ENCODE measurements around the gene MSI2. TPM values are rescaled to one million over a fixed set of nuclear protein-coding genes. Genes with fewer than 3 reads are reported as not detected.

MSI2 gene
- total RNA-seq, 1 experiment from 2014 or later, result 169 TPM

GRCh38 chr17:57687642-57688041, 431.3 kb downstream of the MSI2 start:
- Histone ChIP-seq H3K9me3 (ENCODE audit: low read length) (peaks cover 5% of the 10 kb centered on the region), H3K36me3 (ENCODE audit: insufficient read depth, low read length) (peaks cover 18% of the 10 kb centered on the region), H3K27ac (ENCODE audit: low read length) (no peak overlapping the region), H3K4me3 (ENCODE audit: low read length) (no peak overlapping the region), H2AFZ (ENCODE audit: low read length) (no peak overlapping the region), H3K79me2 (ENCODE audit: low read length) (no peaks in the 10 kb centered on the region), H3K27me3 (ENCODE audit: low read length) (no peaks in the 10 kb centered on the region), H3K4me2 (ENCODE audit: low read depth, low read length, poor library complexity, severe bottlenecking) (no peak overlapping the region), H4K20me1 (ENCODE audit: insufficient read depth, low read depth, low read length) (no peaks in the 10 kb centered on the region), H3K4me1 (ENCODE audit: low read length) (no peaks in the 10 kb centered on the region), H3K9me2 (replicated peaks; ENCODE audit: insufficient read depth, low read length) (no peaks in the 10 kb centered on the region), H3K9ac (ENCODE audit: low read length) (no peak overlapping the region)
- DNase-seq, result no peak

GRCh38 chr17:57689254-57689653, 432.9 kb downstream of the MSI2 start:
- Histone ChIP-seq H4K20me1 (ENCODE audit: insufficient read depth, low read depth, low read length) (no peaks in the 10 kb centered on the region), H3K4me3 (ENCODE audit: low read length) (no peak overlapping the region)
- DNase-seq, result no peak

GRCh38 chr17:57691939-57692338, 435.6 kb downstream of the MSI2 start:
- Histone ChIP-seq H3K9me2 (replicated peaks; ENCODE audit: insufficient read depth, low read length) (no peaks in the 10 kb centered on the region), H3K9ac (ENCODE audit: low read length) (no peak overlapping the region), H3K27me3 (ENCODE audit: low read length) (no peaks in the 10 kb centered on the region), H3K9me3 (ENCODE audit: low read length) (peaks cover 5% of the 10 kb centered on the region), H4K20me1 (ENCODE audit: insufficient read depth, low read depth, low read length) (no peaks in the 10 kb centered on the region), H3K27ac (ENCODE audit: low read length) (no peak overlapping the region), H3K4me1 (ENCODE audit: low read length) (no peaks in the 10 kb centered on the region), H3K79me2 (ENCODE audit: low read length) (no peaks in the 10 kb centered on the region), H2AFZ (ENCODE audit: low read length) (no peak overlapping the region), H3K36me3 (ENCODE audit: insufficient read depth, low read length) (peaks cover 9% of the 10 kb centered on the region; the same call in 1 of the 2 replicates), H3K4me3 (ENCODE audit: low read length) (no peak overlapping the region), H3K4me2 (ENCODE audit: low read depth, low read length, poor library complexity, severe bottlenecking) (no peak overlapping the region)
- no peak for DNase-seq

More at GRCh38 chr17:57689254-57689653, 432.9 kb downstream of the MSI2 start:
- H3K36me3 ChIP-seq (ENCODE audit: insufficient read depth, low read length), result peaks cover 4% of the 10 kb centered on the region; the same call in 1 of the 2 replicates
- no peak overlapping the region; the same call in 1 of the 2 replicates for H3K27ac ChIP-seq (ENCODE audit: low read length)
- no peaks in the 10 kb centered on the region for H3K4me1 ChIP-seq (ENCODE audit: low read length)
- no peak overlapping the region for H3K9ac ChIP-seq (ENCODE audit: low read length)
- peaks cover 5% of the 10 kb centered on the region for H3K9me3 ChIP-seq (ENCODE audit: low read length)
- no peak overlapping the region for H2AFZ ChIP-seq (ENCODE audit: low read length)
- H3K4me2 ChIP-seq (ENCODE audit: low read depth, low read length, poor library complexity, severe bottlenecking), result no peak overlapping the region
- H3K79me2 ChIP-seq (ENCODE audit: low read length), result no peaks in the 10 kb centered on the region
- H3K27me3 ChIP-seq (ENCODE audit: low read length), result no peaks in the 10 kb centered on the region
- no peaks in the 10 kb centered on the region for H3K9me2 ChIP-seq (replicated peaks; ENCODE audit: insufficient read depth, low read length)

GRCh38 chr17:57692770-57693169, 436.4 kb downstream of the MSI2 start:
- H2AFZ ChIP-seq (ENCODE audit: low read length), result no peak overlapping the region
- no peak overlapping the region for H3K27ac ChIP-seq (ENCODE audit: low read length)
- no peaks in the 10 kb centered on the region for H3K27me3 ChIP-seq (ENCODE audit: low read length)

GRCh38 chr17:57694051-57694450, 437.7 kb downstream of the MSI2 start:
- no peak overlapping the region for H3K27ac ChIP-seq (ENCODE audit: low read length)
- peaks cover 5% of the 10 kb centered on the region for H3K9me3 ChIP-seq (ENCODE audit: low read length)
- no peaks in the 10 kb centered on the region for H3K9me2 ChIP-seq (replicated peaks; ENCODE audit: insufficient read depth, low read length)
- H3K79me2 ChIP-seq (ENCODE audit: low read length), result no peaks in the 10 kb centered on the region
- H3K4me3 ChIP-seq (ENCODE audit: low read length), result no peak overlapping the region
- H4K20me1 ChIP-seq (ENCODE audit: insufficient read depth, low read depth, low read length), result no peaks in the 10 kb centered on the region
- no peak overlapping the region for H2AFZ ChIP-seq (ENCODE audit: low read length)
- H3K36me3 ChIP-seq (ENCODE audit: insufficient read depth, low read length), result peaks cover 9% of the 10 kb centered on the region; the same call in 1 of the 2 replicates
- no peak overlapping the region for H3K9ac ChIP-seq (ENCODE audit: low read length)
- no peaks in the 10 kb centered on the region for H3K27me3 ChIP-seq (ENCODE audit: low read length)
- H3K4me2 ChIP-seq (ENCODE audit: low read depth, low read length, poor library complexity, severe bottlenecking), result no peak overlapping the region
- DNase-seq, result no peak
- H3K4me1 ChIP-seq (ENCODE audit: low read length), result peaks cover 11% of the 10 kb centered on the region

More at GRCh38 chr17:57692770-57693169, 436.4 kb downstream of the MSI2 start:
- no peak overlapping the region for H3K4me2 ChIP-seq (ENCODE audit: low read depth, low read length, poor library complexity, severe bottlenecking)
- H3K9ac ChIP-seq (ENCODE audit: low read length), result no peak overlapping the region
- peaks cover 1% of the 10 kb centered on the region; the same call in 1 of the 2 replicates for H3K4me1 ChIP-seq (ENCODE audit: low read length)
- DNase-seq, result no peak
- no peaks in the 10 kb centered on the region for H3K79me2 ChIP-seq (ENCODE audit: low read length)
- peaks cover 5% of the 10 kb centered on the region for H3K9me3 ChIP-seq (ENCODE audit: low read length)
- no peaks in the 10 kb centered on the region for H4K20me1 ChIP-seq (ENCODE audit: insufficient read depth, low read depth, low read length)
- H3K4me3 ChIP-seq (ENCODE audit: low read length), result no peak overlapping the region
- H3K36me3 ChIP-seq (ENCODE audit: insufficient read depth, low read length), result peaks cover 9% of the 10 kb centered on the region; the same call in 1 of the 2 replicates
- no peaks in the 10 kb centered on the region for H3K9me2 ChIP-seq (replicated peaks; ENCODE audit: insufficient read depth, low read length)

- Histone ChIP-seq H4K20me1 (ENCODE audit: insufficient read depth, low read depth, low read length) (no peaks in the 10 kb centered on the region), H3K4me3 (ENCODE audit: low read length) (no peak overlapping the region), H3K27ac (ENCODE audit: low read length) (no peak overlapping the region), H3K27me3 (ENCODE audit: low read length) (no peaks in the 10 kb centered on the region), H3K79me2 (ENCODE audit: low read length) (no peaks in the 10 kb centered on the region), H2AFZ (ENCODE audit: low read length) (no peak overlapping the region), H3K4me1 (ENCODE audit: low read length) (peaks cover 11% of the 10 kb centered on the region), H3K36me3 (ENCODE audit: insufficient read depth, low read length) (peaks cover 9% of the 10 kb centered on the region; the same call in 1 of the 2 replicates), H3K4me2 (ENCODE audit: low read depth, low read length, poor library complexity, severe bottlenecking) (no peak overlapping the region), H3K9ac (ENCODE audit: low read length) (no peak overlapping the region), H3K9me2 (replicated peaks; ENCODE audit: insufficient read depth, low read length) (no peaks in the 10 kb centered on the region), H3K9me3 (ENCODE audit: low read length) (peaks cover 5% of the 10 kb centered on the region)
- DNase-seq, result no peak
Observed at GRCh38 chr17:57696050-57696449, 439.7 kb downstream of the MSI2 start.

GRCh38 chr17:57697197-57697596, 440.9 kb downstream of the MSI2 start:
- H3K4me1 ChIP-seq (ENCODE audit: low read length), result peaks cover 11% of the 10 kb centered on the region
- no peak overlapping the region for H2AFZ ChIP-seq (ENCODE audit: low read length)
- H3K4me2 ChIP-seq (ENCODE audit: low read depth, low read length, poor library complexity, severe bottlenecking), result no peak overlapping the region

GRCh38 chr17:57697891-57698711, 441.8 kb downstream of the MSI2 start:
- Histone ChIP-seq H4K20me1 (ENCODE audit: insufficient read depth, low read depth, low read length) (no peaks in the 10 kb centered on the region), H3K9me3 (ENCODE audit: low read length) (no peaks in the 10 kb centered on the region), H3K36me3 (ENCODE audit: insufficient read depth, low read length) (peaks cover 5% of the 10 kb centered on the region; the same call in 1 of the 2 replicates), H3K4me2 (ENCODE audit: low read depth, low read length, poor library complexity, severe bottlenecking) (no peak overlapping the region), H3K79me2 (ENCODE audit: low read length) (no peaks in the 10 kb centered on the region), H3K9ac (ENCODE audit: low read length) (no peak overlapping the region), H2AFZ (ENCODE audit: low read length) (no peak overlapping the region), H3K27me3 (ENCODE audit: low read length) (no peaks in the 10 kb centered on the region), H3K9me2 (replicated peaks; ENCODE audit: insufficient read depth, low read length) (no peaks in the 10 kb centered on the region), H3K27ac (ENCODE audit: low read length) (no peak overlapping the region), H3K4me1 (ENCODE audit: low read length) (peaks cover 11% of the 10 kb centered on the region), H3K4me3 (ENCODE audit: low read length) (no peak overlapping the region)
- DNase-seq, result no peak

More at GRCh38 chr17:57697197-57697596, 440.9 kb downstream of the MSI2 start:
- H3K9ac ChIP-seq (ENCODE audit: low read length), result no peak overlapping the region
- no peaks in the 10 kb centered on the region for H3K9me2 ChIP-seq (replicated peaks; ENCODE audit: insufficient read depth, low read length)
- no peaks in the 10 kb centered on the region for H3K9me3 ChIP-seq (ENCODE audit: low read length)
- peaks cover 5% of the 10 kb centered on the region; the same call in 1 of the 2 replicates for H3K36me3 ChIP-seq (ENCODE audit: insufficient read depth, low read length)
- no peaks in the 10 kb centered on the region for H3K27me3 ChIP-seq (ENCODE audit: low read length)
- no peak for DNase-seq
- no peaks in the 10 kb centered on the region for H3K79me2 ChIP-seq (ENCODE audit: low read length)
- H3K27ac ChIP-seq (ENCODE audit: low read length), result no peak overlapping the region
- H3K4me3 ChIP-seq (ENCODE audit: low read length), result no peak overlapping the region
- no peaks in the 10 kb centered on the region for H4K20me1 ChIP-seq (ENCODE audit: insufficient read depth, low read depth, low read length)
